GM18498 (cell line): ENCODE measurements around the gene CELF1.
A peak's percentile ranks its signal among the peaks of the same experiment; 100 is the strongest.

ENCODE experiments used
- ATAC-seq: cut with Tn5 transposase; IDR thresholded peaks from one replicate; pipeline ENCODE4 v1.9.1; 2021; ENCODE audit warnings: mild to moderate bottlenecking, moderate library complexity; ENCODE audit not compliant: unreplicated experiment

The CELF1 gene

GRCh38 chr11:47512701-47513100 lies 40.2 kb downstream of the CELF1 start:
- no peak for ATAC-seq

- no peak for ATAC-seq
Observed at GRCh38 chr11:47511917-47512316, 41.0 kb downstream of the CELF1 start.

- ATAC-seq: no peak
Observed at GRCh38 chr11:47510209-47510608, 42.7 kb downstream of the CELF1 start.

- ATAC-seq: peak; percentile 52
Observed at GRCh38 chr11:47509077-47509536, 43.8 kb downstream of the CELF1 start.

- ATAC-seq: no peak
Observed at GRCh38 chr11:47508240-47508957, 44.5 kb downstream of the CELF1 start.

- ATAC-seq: no peak
Observed at GRCh38 chr11:47507563-47508239, 45.2 kb downstream of the CELF1 start.

GRCh38 chr11:47506795-47507562 lies 46.0 kb downstream of the CELF1 start:
- ATAC-seq: no peak

- ATAC-seq: no peak
Observed at GRCh38 chr11:47506373-47506772, 46.6 kb downstream of the CELF1 start.

- ATAC-seq: no peak
Observed at GRCh38 chr11:47504910-47505309, 48.0 kb downstream of the CELF1 start.

GRCh38 chr11:47503227-47503626 lies 49.7 kb downstream of the CELF1 start:
- no peak for ATAC-seq

GRCh38 chr11:47502767-47503166 lies 50.2 kb downstream of the CELF1 start:
- no peak for ATAC-seq

- no peak for ATAC-seq
Observed at GRCh38 chr11:47501101-47501500, 51.8 kb downstream of the CELF1 start.

GRCh38 chr11:47500121-47500520 lies 52.8 kb downstream of the CELF1 start:
- no peak for ATAC-seq

- ATAC-seq: no peak
Observed at GRCh38 chr11:47499614-47500013, 53.3 kb downstream of the CELF1 start.

- no peak for ATAC-seq
Observed at GRCh38 chr11:47499161-47499560, 53.8 kb downstream of the CELF1 start.

- no peak for ATAC-seq
Observed at GRCh38 chr11:47498584-47499152, 54.3 kb downstream of the CELF1 start.

GRCh38 chr11:47498149-47498548 lies 54.8 kb downstream of the CELF1 start:
- ATAC-seq: no peak

- no peak for ATAC-seq
Observed at GRCh38 chr11:47496808-47497207, 56.1 kb downstream of the CELF1 start.

GRCh38 chr11:47495856-47496217 lies 57.1 kb downstream of the CELF1 start:
- no peak for ATAC-seq

- ATAC-seq: no peak
Observed at GRCh38 chr11:47495011-47495855, 57.7 kb downstream of the CELF1 start.

- no peak for ATAC-seq
Observed at GRCh38 chr11:47489395-47489755, 63.6 kb downstream of the CELF1 start.
